ENCODE results near the gene SLC17A4.

Gene SLC17A4

GRCh38 chr6:25745836-25746235, 8.7 kb upstream of the SLC17A4 start:
- no peak overlapping the region for H3K27ac ChIP-seq (ENCODE audit: low read length)
- no peaks in the 10 kb centered on the region for H3K27me3 ChIP-seq (replicated peaks; ENCODE audit: insufficient read depth, low read length)
- H3K4me3 ChIP-seq (ENCODE audit: low read length), result no peak overlapping the region
- no peaks in the 10 kb centered on the region for H3K4me1 ChIP-seq (ENCODE audit: low read length)
- H2AFZ ChIP-seq (ENCODE audit: low read length), result no peak overlapping the region
- H3K36me3 ChIP-seq (replicated peaks; ENCODE audit: insufficient read depth, low read length), result no peaks in the 10 kb centered on the region
- no peaks in the 10 kb centered on the region for H3F3A ChIP-seq (ENCODE audit: insufficient read depth, low read length)
- no peak overlapping the region for H3K9ac ChIP-seq (ENCODE audit: low read length)
- TF ChIP-seq EZH2phosphoT487 (IDR thresholded peaks at IDR 0.05; ENCODE audit: low read length) (no peak), EZH2 (optimal IDR thresholded peaks at IDR 0.05; ENCODE audit: low read depth, low read length) (no peak), CTCF (IDR thresholded peaks at IDR 0.05; ENCODE audit: low read length) (no peak)
- H4K20me1 ChIP-seq (ENCODE audit: insufficient read depth, low read length), result no peaks in the 10 kb centered on the region
- no peak overlapping the region for H3K4me2 ChIP-seq (ENCODE audit: low read depth, low read length)
- no peaks in the 10 kb centered on the region for H3K9me3 ChIP-seq (replicated peaks; ENCODE audit: insufficient read depth, low read length)
- DNase-seq, result no peak
- no peaks in the 10 kb centered on the region for H3K9me2 ChIP-seq (replicated peaks; ENCODE audit: insufficient read depth, low read length)
- H3K79me2 ChIP-seq (ENCODE audit: low read length), result no peaks in the 10 kb centered on the region

- Histone ChIP-seq H3K79me2 (ENCODE audit: low read length) (no peaks in the 10 kb centered on the region), H3K27me3 (replicated peaks; ENCODE audit: insufficient read depth, low read length) (no peaks in the 10 kb centered on the region), H3K9me2 (replicated peaks; ENCODE audit: insufficient read depth, low read length) (no peaks in the 10 kb centered on the region), H3K27ac (ENCODE audit: low read length) (no peak overlapping the region), H3K4me2 (ENCODE audit: low read depth, low read length) (no peak overlapping the region), H3K9me3 (replicated peaks; ENCODE audit: insufficient read depth, low read length) (no peaks in the 10 kb centered on the region), H3K4me1 (ENCODE audit: low read length) (no peaks in the 10 kb centered on the region), H3K36me3 (replicated peaks; ENCODE audit: insufficient read depth, low read length) (no peaks in the 10 kb centered on the region), H3K9ac (ENCODE audit: low read length) (no peak overlapping the region), H4K20me1 (ENCODE audit: insufficient read depth, low read length) (no peaks in the 10 kb centered on the region), H3K4me3 (ENCODE audit: low read length) (no peak overlapping the region), H3F3A (ENCODE audit: insufficient read depth, low read length) (no peaks in the 10 kb centered on the region), H2AFZ (ENCODE audit: low read length) (no peak overlapping the region)
- DNase-seq, result no peak
- TF ChIP-seq EZH2 (optimal IDR thresholded peaks at IDR 0.05; ENCODE audit: low read depth, low read length) (no peak), CTCF (IDR thresholded peaks at IDR 0.05; ENCODE audit: low read length) (no peak), EZH2phosphoT487 (IDR thresholded peaks at IDR 0.05; ENCODE audit: low read length) (no peak)
These were observed 7.6 kb upstream of the SLC17A4 start for GRCh38 chr6:25746968-25747367.

GRCh38 chr6:25747477-25747876, 7.1 kb upstream of the SLC17A4 start:
- no peak for DNase-seq
- Histone ChIP-seq H3K9ac (ENCODE audit: low read length) (no peak overlapping the region), H3K27me3 (replicated peaks; ENCODE audit: insufficient read depth, low read length) (no peaks in the 10 kb centered on the region), H3K9me3 (replicated peaks; ENCODE audit: insufficient read depth, low read length) (no peaks in the 10 kb centered on the region), H3K4me3 (ENCODE audit: low read length) (no peak overlapping the region), H3K79me2 (ENCODE audit: low read length) (no peaks in the 10 kb centered on the region), H3K9me2 (replicated peaks; ENCODE audit: insufficient read depth, low read length) (no peaks in the 10 kb centered on the region), H3K4me1 (ENCODE audit: low read length) (no peaks in the 10 kb centered on the region), H3K36me3 (replicated peaks; ENCODE audit: insufficient read depth, low read length) (no peaks in the 10 kb centered on the region), H2AFZ (ENCODE audit: low read length) (no peak overlapping the region), H4K20me1 (ENCODE audit: insufficient read depth, low read length) (no peaks in the 10 kb centered on the region), H3K4me2 (ENCODE audit: low read depth, low read length) (no peak overlapping the region), H3F3A (ENCODE audit: insufficient read depth, low read length) (no peaks in the 10 kb centered on the region), H3K27ac (ENCODE audit: low read length) (no peak overlapping the region)
- TF ChIP-seq EZH2phosphoT487 (IDR thresholded peaks at IDR 0.05; ENCODE audit: low read length), result no peak
- no peak for TF ChIP-seq CTCF (IDR thresholded peaks at IDR 0.05; ENCODE audit: low read length)
- TF ChIP-seq EZH2 (optimal IDR thresholded peaks at IDR 0.05; ENCODE audit: low read depth, low read length), result no peak

Measured in MM.1S (cell line).